ENCODE data around the gene ASCL5. TPM values are rescaled to one million over a fixed set of nuclear protein-coding genes. Genes with fewer than 3 reads are reported as not detected.
A peak's percentile ranks its signal among the peaks of the same experiment; 100 is the strongest.

ASCL5 gene
- total and polyA plus RNA-seq, 2 of the 13 experiments (the other 11 are each of a cell fraction or from before 2014, with no cell fraction given), result not detected

GRCh38 chr1:201170533-201171062, 43.6 kb upstream of the ASCL5 start (continued):
- TF ChIP-seq ZNF510 (CRISPR knock-in tag; IDR thresholded peaks at IDR 0.05; ENCODE audit: low read depth) (no peak), GTF2F1 (IDR thresholded peaks at IDR 0.05; ENCODE audit: low read length) (0 out of 2 replicates have a peak, but pooled peaks have one; percentile 43), XBP1 (CRISPR knock-in tag; IDR thresholded peaks at IDR 0.05) (no peak), ZNF577 (CRISPR knock-in tag; IDR thresholded peaks at IDR 0.05; ENCODE audit: borderline replicate concordance, low read depth) (no peak), ETV5 (CRISPR knock-in tag; IDR thresholded peaks at IDR 0.05; ENCODE audit: borderline replicate concordance) (peak; percentile 69), RCOR2 (CRISPR knock-in tag; IDR thresholded peaks at IDR 0.05) (peak; percentile 88), RFXAP (CRISPR knock-in tag; IDR thresholded peaks at IDR 0.05; ENCODE audit: borderline replicate concordance) (peak; percentile 92), ZNF256 (CRISPR knock-in tag; conservative IDR thresholded peaks at IDR 0.05) (0 out of 2 replicates have a peak, but pooled peaks have one; percentile 13), FOXC1 (CRISPR knock-in tag; IDR thresholded peaks at IDR 0.05; ENCODE audit: borderline replicate concordance) (peak; percentile 75; the same call in 1 of the 2 replicates), ZNF607 (CRISPR knock-in tag; IDR thresholded peaks at IDR 0.05; ENCODE audit: borderline replicate concordance) (peak; percentile 71; the same call in 1 of the 2 replicates), ZNF747 (CRISPR knock-in tag; IDR thresholded peaks at IDR 0.05; ENCODE audit: borderline replicate concordance) (0 out of 2 replicates have a peak, but pooled peaks have one; percentile 13), HDAC6 (IDR thresholded peaks at IDR 0.05; ENCODE audit: low read depth, low read length) (no peak), AGO2 (optimal IDR thresholded peaks at IDR 0.05; ENCODE audit: low read depth, low read length) (no peak), PHF8 (CRISPR knock-in tag; IDR thresholded peaks at IDR 0.05) (no peak), ZNF619 (CRISPR knock-in tag; IDR thresholded peaks at IDR 0.05) (no peak), ATF1 (CRISPR knock-in tag; IDR thresholded peaks at IDR 0.05) (peak; percentile 79), GPN1 (CRISPR knock-in tag; IDR thresholded peaks at IDR 0.05; ENCODE audit: borderline replicate concordance) (no peak), DNMT3B (CRISPR knock-in tag; conservative IDR thresholded peaks at IDR 0.05) (no peak), ELF1 (CRISPR knock-in tag; IDR thresholded peaks at IDR 0.05) (0 out of 2 replicates have a peak, but pooled peaks have one; percentile 28), ETV6 (CRISPR knock-in tag; conservative IDR thresholded peaks at IDR 0.05) (no peak), NCOA1 (CRISPR knock-in tag; IDR thresholded peaks at IDR 0.05) (no peak), NFATC3 (CRISPR knock-in tag; IDR thresholded peaks at IDR 0.05) (no peak), NFE2L1 (CRISPR knock-in tag; IDR thresholded peaks at IDR 0.05; ENCODE audit: borderline replicate concordance) (no peak), RFXANK (CRISPR knock-in tag; IDR thresholded peaks at IDR 0.05) (no peak), KAT8 (CRISPR knock-in tag; IDR thresholded peaks at IDR 0.05) (peak; percentile 70; the same call in 1 of the 2 replicates)
- TF ChIP-seq, protein P1, sequence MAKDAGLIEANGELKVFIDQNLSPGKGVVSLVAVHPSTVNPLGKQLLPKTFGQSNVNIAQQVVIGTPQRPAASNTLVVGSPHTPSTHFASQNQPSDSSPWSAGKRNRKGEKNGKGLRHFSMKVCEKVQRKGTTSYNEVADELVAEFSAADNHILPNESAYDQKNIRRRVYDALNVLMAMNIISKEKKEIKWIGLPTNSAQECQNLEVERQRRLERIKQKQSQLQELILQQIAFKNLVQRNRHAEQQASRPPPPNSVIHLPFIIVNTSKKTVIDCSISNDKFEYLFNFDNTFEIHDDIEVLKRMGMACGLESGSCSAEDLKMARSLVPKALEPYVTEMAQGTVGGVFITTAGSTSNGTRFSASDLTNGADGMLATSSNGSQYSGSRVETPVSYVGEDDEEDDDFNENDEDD (CRISPR knock-in tag; IDR thresholded peaks at IDR 0.05; ENCODE audit: borderline replicate concordance), result no peak; the same call in 1 of the 2 replicates
- TF ChIP-seq, protein P2, sequence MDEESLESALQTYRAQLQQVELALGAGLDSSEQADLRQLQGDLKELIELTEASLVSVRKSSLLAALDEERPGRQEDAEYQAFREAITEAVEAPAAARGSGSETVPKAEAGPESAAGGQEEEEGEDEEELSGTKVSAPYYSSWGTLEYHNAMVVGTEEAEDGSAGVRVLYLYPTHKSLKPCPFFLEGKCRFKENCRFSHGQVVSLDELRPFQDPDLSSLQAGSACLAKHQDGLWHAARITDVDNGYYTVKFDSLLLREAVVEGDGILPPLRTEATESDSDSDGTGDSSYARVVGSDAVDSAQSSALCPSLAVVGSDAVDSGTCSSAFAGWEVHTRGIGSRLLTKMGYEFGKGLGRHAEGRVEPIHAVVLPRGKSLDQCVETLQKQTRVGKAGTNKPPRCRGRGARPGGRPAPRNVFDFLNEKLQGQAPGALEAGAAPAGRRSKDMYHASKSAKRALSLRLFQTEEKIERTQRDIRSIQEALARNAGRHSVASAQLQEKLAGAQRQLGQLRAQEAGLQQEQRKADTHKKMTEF (CRISPR knock-in tag; IDR thresholded peaks at IDR 0.05), result peak; percentile 95
- TF ChIP-seq, protein P3, sequence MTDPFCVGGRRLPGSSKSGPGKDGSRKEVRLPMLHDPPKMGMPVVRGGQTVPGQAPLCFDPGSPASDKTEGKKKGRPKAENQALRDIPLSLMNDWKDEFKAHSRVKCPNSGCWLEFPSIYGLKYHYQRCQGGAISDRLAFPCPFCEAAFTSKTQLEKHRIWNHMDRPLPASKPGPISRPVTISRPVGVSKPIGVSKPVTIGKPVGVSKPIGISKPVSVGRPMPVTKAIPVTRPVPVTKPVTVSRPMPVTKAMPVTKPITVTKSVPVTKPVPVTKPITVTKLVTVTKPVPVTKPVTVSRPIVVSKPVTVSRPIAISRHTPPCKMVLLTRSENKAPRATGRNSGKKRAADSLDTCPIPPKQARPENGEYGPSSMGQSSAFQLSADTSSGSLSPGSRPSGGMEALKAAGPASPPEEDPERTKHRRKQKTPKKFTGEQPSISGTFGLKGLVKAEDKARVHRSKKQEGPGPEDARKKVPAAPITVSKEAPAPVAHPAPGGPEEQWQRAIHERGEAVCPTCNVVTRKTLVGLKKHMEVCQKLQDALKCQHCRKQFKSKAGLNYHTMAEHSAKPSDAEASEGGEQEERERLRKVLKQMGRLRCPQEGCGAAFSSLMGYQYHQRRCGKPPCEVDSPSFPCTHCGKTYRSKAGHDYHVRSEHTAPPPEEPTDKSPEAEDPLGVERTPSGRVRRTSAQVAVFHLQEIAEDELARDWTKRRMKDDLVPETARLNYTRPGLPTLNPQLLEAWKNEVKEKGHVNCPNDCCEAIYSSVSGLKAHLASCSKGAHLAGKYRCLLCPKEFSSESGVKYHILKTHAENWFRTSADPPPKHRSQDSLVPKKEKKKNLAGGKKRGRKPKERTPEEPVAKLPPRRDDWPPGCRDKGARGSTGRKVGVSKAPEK (CRISPR knock-in tag; IDR thresholded peaks at IDR 0.05; ENCODE audit: borderline replicate concordance), result no peak
